A673 (cell line): Measurements from ENCODE around the gene RECK. TPM values are rescaled to one million over a fixed set of nuclear protein-coding genes. Genes with fewer than 3 reads are reported as not detected.

Experiments used
- BruUV-seq: library from RNA; stranded (reverse); fragments of 400-500 nt; replicated peaks from 2 replicates; lab custom pipeline; 2021; lab: Mats Ljungman, UMichigan
- CTCF ChIA-PET: fragments of 300-600 bp; sonication (Branson Sonifier 250); formaldehyde crosslinking; loops from one replicate; lab custom pipeline; 2022; ENCODE audit warnings: antibody characterized with exemption; lab: Charles Lee
- POLR2A ChIA-PET: fragments of 300-600 bp; sonication (Branson Sonifier 250); formaldehyde crosslinking; loops from one replicate; lab custom pipeline; 2022; ENCODE audit warnings: antibody characterized with exemption; ENCODE audit not compliant: low non-redundant PET; lab: Charles Lee
- DNase-seq: peaks from one replicate; pipeline ENCODE4 v3.0.0-alpha.2; 2015; ENCODE audit warnings: low spot score
- H3K27ac ChIP-seq: fragments of 200-600 bp; sonication (generic); 2 replicates; pipeline ENCODE4 v1.5.1; 2016; ENCODE audit warnings: mixed run types, low read depth, mild to moderate bottlenecking, mixed read lengths, antibody characterized with exemption, low read length; ENCODE audit not compliant: poor library complexity, severe bottlenecking
- H3K27me3 ChIP-seq: fragments of 200-600 bp; sonication (generic); replicated peaks from 2 replicates; pipeline ENCODE4 v1.6.1; 2017; ENCODE audit warnings: mixed run types, low read depth, mild to moderate bottlenecking, mixed read lengths, antibody characterized with exemption, low read length; ENCODE audit not compliant: insufficient read depth, poor library complexity
- H3K36me3 ChIP-seq: fragments of 200-600 bp; sonication (generic); 2 replicates; pipeline ENCODE4 v1.6.1; 2016; ENCODE audit warnings: mixed run types, mild to moderate bottlenecking, mixed read lengths, antibody characterized with exemption, low read length; ENCODE audit not compliant: insufficient read depth, poor library complexity, severe bottlenecking
- H3K4me1 ChIP-seq: fragments of 200-600 bp; sonication (generic); 2 replicates; pipeline ENCODE4 v1.6.1; 2017; ENCODE audit warnings: mixed run types, mild to moderate bottlenecking, mixed read lengths, antibody characterized with exemption, low read length; ENCODE audit not compliant: insufficient read depth, poor library complexity, severe bottlenecking
- H3K4me3 ChIP-seq: fragments of 200-600 bp; sonication (generic); 2 replicates; pipeline ENCODE4 v1.5.1; 2016; ENCODE audit warnings: low read depth, mixed run types, mild to moderate bottlenecking, mixed read lengths, low read length; ENCODE audit not compliant: poor library complexity, severe bottlenecking
- H3K9me3 ChIP-seq: fragments of 200-600 bp; sonication (generic); 2 replicates; pipeline ENCODE4 v1.6.1; 2016; ENCODE audit warnings: mixed run types, low read depth, mild to moderate bottlenecking, mixed read lengths, antibody characterized with exemption, low read length; ENCODE audit not compliant: poor library complexity, severe bottlenecking
- CTCF ChIP-seq: fragments of 300-800, 200-600 bp; sonication (generic); conservative IDR thresholded peaks from 2 replicates; pipeline ENCODE4 v1.5.1; 2017; ENCODE audit warnings: low read depth, mild to moderate bottlenecking, antibody characterized with exemption, low read length, moderate library complexity, mixed read lengths
- EZH2 ChIP-seq: fragments of 200-600 bp; sonication (generic); IDR thresholded peaks from 2 replicates; pipeline ENCODE4 v1.6.1; 2017; ENCODE audit warnings: borderline replicate concordance, low read depth, mild to moderate bottlenecking, mixed read lengths, antibody characterized with exemption, low read length; ENCODE audit not compliant: poor library complexity, severe bottlenecking
- intact Hi-C: fragments of 100-400 bp; cut with micrococcal nuclease; formaldehyde crosslinking; loops from one replicate; pipeline ENCODE4 v1.10.0; 2022; ENCODE audit not compliant: unreplicated experiment
- total RNA-seq: library from RNA; stranded (reverse); gene quantifications from 2 replicates; pipeline ENCODE4 v1.2.3, GENCODE V29; 2021

The RECK gene
- total RNA-seq, 1 experiment from 2014 or later = 9.1 TPM

GRCh38 chr9:36093384-36093783 is 56.7 kb downstream of the RECK start:
- no peaks in the 10 kb centered on the region for H3K9me3 ChIP-seq
- POLR2A ChIA-PET = no interaction called here
- H3K36me3 ChIP-seq = no peaks in the 10 kb centered on the region
- intact Hi-C loops = no loop called here
- no peak overlapping the region for H3K27ac ChIP-seq
- no peak for DNase-seq
- CTCF ChIA-PET = no interaction called here
- no peaks in the 10 kb centered on the region for H3K4me1 ChIP-seq
- no peaks in the 10 kb centered on the region for H3K27me3 ChIP-seq
- no peak overlapping the region for H3K4me3 ChIP-seq
- TF ChIP-seq CTCF (no peak), EZH2 (no peak)
- no TSS peak for BruUV-seq

GRCh38 chr9:36099718-36100117 is 63.0 kb downstream of the RECK start:
- TF ChIP-seq CTCF (no peak), EZH2 (no peak)
- no peak overlapping the region for H3K27ac ChIP-seq
- POLR2A ChIA-PET = no interaction called here

GRCh38 chr9:36100532-36100931 is 63.8 kb downstream of the RECK start:
- ChIA-PET CTCF (no interaction called here), POLR2A (no interaction called here)
- Histone ChIP-seq H3K27ac (no peak overlapping the region), H3K4me1 (no peaks in the 10 kb centered on the region), H3K9me3 (no peaks in the 10 kb centered on the region), H3K4me3 (no peak overlapping the region), H3K36me3 (no peaks in the 10 kb centered on the region), H3K27me3 (no peaks in the 10 kb centered on the region)
- intact Hi-C loops = no loop called here
- no peak for DNase-seq
- no peak for TF ChIP-seq CTCF
- BruUV-seq = no TSS peak

More at GRCh38 chr9:36099718-36100117, 63.0 kb downstream of the RECK start:
- Histone ChIP-seq H3K9me3 (no peaks in the 10 kb centered on the region), H3K27me3 (no peaks in the 10 kb centered on the region), H3K4me1 (no peaks in the 10 kb centered on the region), H3K4me3 (no peak overlapping the region), H3K36me3 (no peaks in the 10 kb centered on the region)
- BruUV-seq = no TSS peak
- intact Hi-C loops = no loop called here
- no peak for DNase-seq
- CTCF ChIA-PET = no interaction called here
